Hepatocyte (in vitro differentiated cells): Measurements from ENCODE around the gene CEACAM7. TPM values are rescaled to one million over a fixed set of nuclear protein-coding genes. Genes with fewer than 3 reads are reported as not detected.

Source experiments
- DNase-seq: peaks from one replicate; pipeline ENCODE4 v3.0.0-alpha.2; 2016; ENCODE audit warnings: low spot score
- H2AFZ ChIP-seq: fragments of 200-600 bp; sonication (generic); 2 replicates; pipeline ENCODE4 v1.6.0; 2016; ENCODE audit warnings: antibody characterized with exemption, mild to moderate bottlenecking
- H3K27ac ChIP-seq: fragments of 200-600 bp; sonication (generic); 2 replicates; pipeline ENCODE4 v1.5.1; 2016; ENCODE audit warnings: mild to moderate bottlenecking
- H3K27me3 ChIP-seq: fragments of 200-600 bp; sonication (generic); 2 replicates; pipeline ENCODE4 v1.6.1; 2016
- H3K36me3 ChIP-seq: fragments of 200-600 bp; sonication (generic); replicated peaks from 2 replicates; pipeline ENCODE4 v1.5.1; 2016; ENCODE audit warnings: low read depth; ENCODE audit not compliant: insufficient read depth
- H3K4me1 ChIP-seq: fragments of 200-600 bp; sonication (generic); 2 replicates; pipeline ENCODE4 v1.5.1; 2016; ENCODE audit warnings: mild to moderate bottlenecking, moderate library complexity; ENCODE audit not compliant: insufficient read depth
- H3K4me2 ChIP-seq: fragments of 200-600 bp; sonication (generic); 2 replicates; pipeline ENCODE4 v1.6.0; 2016
- H3K4me3 ChIP-seq: fragments of 200-600 bp; sonication (generic); 2 replicates; pipeline ENCODE4 v1.5.1; 2016; ENCODE audit warnings: mild to moderate bottlenecking
- H3K79me2 ChIP-seq: fragments of 200-600 bp; sonication (generic); 2 replicates; pipeline ENCODE4 v1.6.0; 2017; ENCODE audit warnings: mild to moderate bottlenecking
- H3K9me2 ChIP-seq: fragments of 200-600 bp; sonication (generic); replicated peaks from 2 replicates; pipeline ENCODE4 v1.6.0; 2017; ENCODE audit warnings: mild to moderate bottlenecking; ENCODE audit not compliant: insufficient read depth
- H3K9me3 ChIP-seq: fragments of 200-600 bp; sonication (generic); 2 replicates; pipeline ENCODE4 v1.5.1; 2016; ENCODE audit warnings: low read depth, mild to moderate bottlenecking
- H4K20me1 ChIP-seq: fragments of 200-600 bp; sonication (generic); 2 replicates; pipeline ENCODE4 v1.6.0; 2016; ENCODE audit warnings: mild to moderate bottlenecking; ENCODE audit not compliant: insufficient read depth, poor library complexity, severe bottlenecking
- EZH2 ChIP-seq: fragments of 200-600 bp; sonication (generic); IDR thresholded peaks from 2 replicates; pipeline ENCODE4 v1.6.1; 2016; ENCODE audit warnings: antibody characterized with exemption, mild to moderate bottlenecking, borderline replicate concordance
- EZH2phosphoT487 ChIP-seq: fragments of 200-600 bp; sonication (generic); IDR thresholded peaks from one replicate; pipeline ENCODE4 v1.6.1; 2018; ENCODE audit warnings: antibody characterized with exemption, mild to moderate bottlenecking, low read depth, moderate library complexity; ENCODE audit not compliant: unreplicated experiment, severe bottlenecking
- WGBS: methylation state at CpG from one replicate; pipeline ENCODE4 v1.1.6; 2016; ENCODE audit warnings: low lambda C conversion rate; ENCODE audit errors: missing lambda C conversion rate; 5-methylcytosine and 5-hydroxymethylcytosine counted together
- polyA plus RNA-seq: library from polyadenylated mRNA; unstranded; fragments of >200 nt; fragmentation: Nextera tagmentation; extraction: Ambion mirVana; gene quantifications from 2 replicates; pipeline ENCODE4 v1.2.1, GENCODE V29; 2016
- small RNA-seq: library from RNA; depleted of rRNA; stranded (forward); fragments of <200 nt; gene quantifications from one replicate; pipeline ENCODE3, GENCODE V24; 2014
- total RNA-seq: library from RNA; depleted of rRNA; stranded (reverse); fragments of >200 nt; gene quantifications from 2 replicates; pipeline ENCODE4 v1.2.3, GENCODE V29; 2014
- TF ChIP-seq, protein P1 (sequence below): fragments of 200-600 bp; sonication (generic); IDR thresholded peaks from 2 replicates; pipeline ENCODE4 v1.5.1; 2016; ENCODE audit warnings: antibody characterized with exemption, mild to moderate bottlenecking; ENCODE audit not compliant: poor library complexity

Gene CEACAM7
- total and polyA plus RNA-seq, 2 experiments from 2014 or later, result 2.7 TPM; not detected in 1

DNA sequence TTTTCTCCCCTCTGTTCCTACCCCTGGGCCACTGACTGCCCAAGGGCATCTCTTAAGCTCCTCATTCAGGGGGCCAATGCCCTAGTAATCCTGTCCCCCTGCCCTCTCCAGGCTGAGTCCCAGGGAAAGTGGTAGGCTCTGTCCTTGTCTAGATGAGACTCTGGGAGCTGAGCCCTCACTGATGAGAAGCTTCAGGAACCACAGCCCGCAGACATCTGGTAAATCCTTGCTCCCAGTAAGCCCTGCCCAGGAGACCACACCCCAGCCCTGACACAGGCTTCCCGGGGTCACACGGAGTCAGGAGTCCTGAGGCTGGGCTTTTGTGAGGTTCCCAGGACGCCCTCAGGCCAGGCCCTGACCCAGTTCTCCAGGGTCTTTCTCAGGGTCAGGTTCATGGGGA lies 63.1 kb downstream of the CEACAM7 start:
- H3K4me1 ChIP-seq, result no peaks in the 10 kb centered on the region
- DNase-seq, result no peak
- H3K9me2 ChIP-seq, result no peaks in the 10 kb centered on the region
- no peaks in the 10 kb centered on the region for H3K9me3 ChIP-seq
- no peaks in the 10 kb centered on the region for H3K79me2 ChIP-seq
- no peak overlapping the region for H3K4me2 ChIP-seq
- no peak overlapping the region for H3K4me3 ChIP-seq
- no peaks in the 10 kb centered on the region for H3K36me3 ChIP-seq
- H4K20me1 ChIP-seq, result no peaks in the 10 kb centered on the region
- 82% methylated on average over 3 of the region's 4 CpGs for WGBS
- no peak overlapping the region for H2AFZ ChIP-seq
- no peak for TF ChIP-seq EZH2
- no peak for TF ChIP-seq EZH2phosphoT487
- TF ChIP-seq, protein P1, sequence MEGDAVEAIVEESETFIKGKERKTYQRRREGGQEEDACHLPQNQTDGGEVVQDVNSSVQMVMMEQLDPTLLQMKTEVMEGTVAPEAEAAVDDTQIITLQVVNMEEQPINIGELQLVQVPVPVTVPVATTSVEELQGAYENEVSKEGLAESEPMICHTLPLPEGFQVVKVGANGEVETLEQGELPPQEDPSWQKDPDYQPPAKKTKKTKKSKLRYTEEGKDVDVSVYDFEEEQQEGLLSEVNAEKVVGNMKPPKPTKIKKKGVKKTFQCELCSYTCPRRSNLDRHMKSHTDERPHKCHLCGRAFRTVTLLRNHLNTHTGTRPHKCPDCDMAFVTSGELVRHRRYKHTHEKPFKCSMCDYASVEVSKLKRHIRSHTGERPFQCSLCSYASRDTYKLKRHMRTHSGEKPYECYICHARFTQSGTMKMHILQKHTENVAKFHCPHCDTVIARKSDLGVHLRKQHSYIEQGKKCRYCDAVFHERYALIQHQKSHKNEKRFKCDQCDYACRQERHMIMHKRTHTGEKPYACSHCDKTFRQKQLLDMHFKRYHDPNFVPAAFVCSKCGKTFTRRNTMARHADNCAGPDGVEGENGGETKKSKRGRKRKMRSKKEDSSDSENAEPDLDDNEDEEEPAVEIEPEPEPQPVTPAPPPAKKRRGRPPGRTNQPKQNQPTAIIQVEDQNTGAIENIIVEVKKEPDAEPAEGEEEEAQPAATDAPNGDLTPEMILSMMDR, result no peak
- no peak overlapping the region for H3K27ac ChIP-seq
- no peaks in the 10 kb centered on the region for H3K27me3 ChIP-seq

GRCh38 chr19:41624515-41624914 lies 63.6 kb downstream of the CEACAM7 start:
- 71% methylated on average over 7 of the region's 7 CpGs for WGBS

GRCh38 chr19:41623360-41623759 lies 64.7 kb downstream of the CEACAM7 start:
- Histone ChIP-seq H3K27ac (no peak overlapping the region), H3K9me2 (no peaks in the 10 kb centered on the region), H3K36me3 (no peaks in the 10 kb centered on the region), H3K27me3 (no peaks in the 10 kb centered on the region), H3K9me3 (no peaks in the 10 kb centered on the region), H3K4me3 (no peak overlapping the region), H3K4me2 (no peak overlapping the region), H2AFZ (no peak overlapping the region), H3K79me2 (no peaks in the 10 kb centered on the region), H3K4me1 (no peaks in the 10 kb centered on the region), H4K20me1 (no peaks in the 10 kb centered on the region)
- TF ChIP-seq, protein P1, result no peak
- TF ChIP-seq EZH2phosphoT487 (no peak), EZH2 (no peak)
- 77% methylated on average over 4 of the region's 4 CpGs for WGBS
- no peak for DNase-seq

More at GRCh38 chr19:41624515-41624914, 63.6 kb downstream of the CEACAM7 start:
- no peaks in the 10 kb centered on the region for H3K4me1 ChIP-seq
- no peaks in the 10 kb centered on the region for H3K36me3 ChIP-seq
- H3K27ac ChIP-seq, result no peak overlapping the region
- no peaks in the 10 kb centered on the region for H3K79me2 ChIP-seq
- H3K4me2 ChIP-seq, result no peak overlapping the region
- no peak overlapping the region for H3K4me3 ChIP-seq
- TF ChIP-seq EZH2phosphoT487 (no peak), EZH2 (no peak)
- TF ChIP-seq, protein P1, result no peak
- H2AFZ ChIP-seq, result no peak overlapping the region
- H3K9me3 ChIP-seq, result no peaks in the 10 kb centered on the region
- no peaks in the 10 kb centered on the region for H4K20me1 ChIP-seq
- no peak for DNase-seq
- no peaks in the 10 kb centered on the region for H3K9me2 ChIP-seq
- H3K27me3 ChIP-seq, result no peaks in the 10 kb centered on the region

Small RNA genes within 50 kb of the gene (small RNA-seq; reads per million reads assigned to genes)
- not detected for gene AC243960.4

Other genes starting within 250 kb of the CEACAM7 start
- 54.7 and 62.0 TPM in 2 replicates for gene DMAC2, start 248.4 kb downstream of the CEACAM7 start, total RNA-seq
- 63.9 and 66.8 TPM in 2 replicates for gene DMAC2, start 248.4 kb downstream of the CEACAM7 start, polyA plus RNA-seq
- gene ERICH4, start 245.1 kb downstream of the CEACAM7 start, total RNA-seq, result 2.3 and 3.7 TPM in 2 replicates
- gene ERICH4, start 245.1 kb downstream of the CEACAM7 start, polyA plus RNA-seq, result 1.1 and 4.3 TPM in 2 replicates
- 0.33 TPM in 1 of 2 replicates, not detected in the other for gene CEACAM21, start 112.1 kb downstream of the CEACAM7 start, total RNA-seq
- not detected in 2 replicates for gene CEACAM21, start 112.1 kb downstream of the CEACAM7 start, polyA plus RNA-seq
- gene CEACAM4, start 61.2 kb downstream of the CEACAM7 start, total RNA-seq, result not detected in 2 replicates
- gene CEACAM4, start 61.2 kb downstream of the CEACAM7 start, polyA plus RNA-seq, result not detected in 2 replicates
- gene CEACAM5, start 20.4 kb upstream of the CEACAM7 start, total RNA-seq, result 2.7 and 11.5 TPM in 2 replicates
- gene CEACAM5, start 20.4 kb upstream of the CEACAM7 start, polyA plus RNA-seq, result 0.96 and 1.5 TPM in 2 replicates
- gene CEACAM6, start 67.3 kb upstream of the CEACAM7 start, total RNA-seq, result 7.9 and 16.0 TPM in 2 replicates
- gene CEACAM6, start 67.3 kb upstream of the CEACAM7 start, polyA plus RNA-seq, result 4.5 and 5.3 TPM in 2 replicates
- not detected in 2 replicates for gene CEACAM3, start 108.3 kb upstream of the CEACAM7 start, total RNA-seq
- gene CEACAM3, start 108.3 kb upstream of the CEACAM7 start, polyA plus RNA-seq, result not detected in 2 replicates
- not detected in 2 replicates for gene LYPD4, start 156.4 kb upstream of the CEACAM7 start, total RNA-seq
- not detected in 2 replicates for gene LYPD4, start 156.4 kb upstream of the CEACAM7 start, polyA plus RNA-seq
- gene DMRTC2, start 156.8 kb upstream of the CEACAM7 start, total RNA-seq, result not detected in 2 replicates
- gene DMRTC2, start 156.8 kb upstream of the CEACAM7 start, polyA plus RNA-seq, result not detected in 2 replicates
- 740 and 840 TPM in 2 replicates for gene RPS19, start 172.0 kb upstream of the CEACAM7 start, total RNA-seq
- gene RPS19, start 172.0 kb upstream of the CEACAM7 start, polyA plus RNA-seq, result 1,425 and 1,529 TPM in 2 replicates
- 0.37 TPM in 1 of 2 replicates, not detected in the other for gene CD79A, start 189.0 kb upstream of the CEACAM7 start, total RNA-seq
- 0.27 TPM in 1 of 2 replicates, not detected in the other for gene CD79A, start 189.0 kb upstream of the CEACAM7 start, polyA plus RNA-seq
- gene ARHGEF1, start 194.9 kb upstream of the CEACAM7 start, total RNA-seq, result 22.1 and 29.7 TPM in 2 replicates
- 67.8 and 71.7 TPM in 2 replicates for gene ARHGEF1, start 194.9 kb upstream of the CEACAM7 start, polyA plus RNA-seq
- 0.53 TPM in 1 of 2 replicates, not detected in the other for gene ERFL, start 240.2 kb upstream of the CEACAM7 start, total RNA-seq
- gene ERFL, start 240.2 kb upstream of the CEACAM7 start, polyA plus RNA-seq, result not detected in 2 replicates